NCI-H82 treated with DMSO at 0.1 percent for 48 hours (cell line): ENCODE measurements around the gene NAA50.

Experiments
- DNase-seq: peaks from one replicate; lab custom pipeline; 2025; ENCODE audit not compliant: unreplicated experiment; lab: John Stamatoyannopoulos, UW

The NAA50 gene

GRCh38 chr3:113745756-113746547 lies at the start of gene NAA50:
Gene NAA50, minus strand, starts transcription at chr3:113746249. Its CDS starts 300 bp downstream, at chr3:113745949.
- peak; percentile 84 for DNase-seq

GRCh38 chr3:113795693-113796092 lies 49.6 kb upstream of the NAA50 start:
- DNase-seq, result no peak

GRCh38 chr3:113794526-113794925 lies 48.5 kb upstream of the NAA50 start:
- DNase-seq, result no peak

GRCh38 chr3:113791381-113791780 lies 45.3 kb upstream of the NAA50 start:
- no peak for DNase-seq

GRCh38 chr3:113783980-113784379 lies 37.9 kb upstream of the NAA50 start:
- DNase-seq, result no peak

- no peak for DNase-seq
These were observed 37.4 kb upstream of the NAA50 start for GRCh38 chr3:113783463-113783862.

- no peak for DNase-seq
These were observed 30.5 kb upstream of the NAA50 start for GRCh38 chr3:113776564-113776963.

- no peak for DNase-seq
These were observed 29.5 kb upstream of the NAA50 start for GRCh38 chr3:113775516-113775915.

- no peak for DNase-seq
These were observed 27.3 kb upstream of the NAA50 start for GRCh38 chr3:113773381-113773780.

GRCh38 chr3:113771993-113772392 lies 25.9 kb upstream of the NAA50 start:
- no peak for DNase-seq

- DNase-seq, result no peak
These were observed 23.5 kb upstream of the NAA50 start for GRCh38 chr3:113769551-113769950.

- no peak for DNase-seq
These were observed 18.6 kb upstream of the NAA50 start for GRCh38 chr3:113764698-113765097.

- no peak for DNase-seq
These were observed 12.5 kb upstream of the NAA50 start for GRCh38 chr3:113758389-113759024.

- DNase-seq, result no peak
These were observed 8.6 kb upstream of the NAA50 start for GRCh38 chr3:113754494-113755159.

GRCh38 chr3:113753376-113753985 lies 7.4 kb upstream of the NAA50 start:
- no peak for DNase-seq

- no peak for DNase-seq
These were observed 5.1 kb upstream of the NAA50 start for GRCh38 chr3:113751141-113751540.

- no peak for DNase-seq
These were observed 1.4 kb upstream of the NAA50 start for GRCh38 chr3:113747283-113748046.

GRCh38 chr3:113746548-113747282 lies 666 bp upstream of the NAA50 start, which contains the start of gene ATP6V1A:
Gene ATP6V1A, plus strand, starts transcription at chr3:113747035. Its CDS starts 31,719 bp downstream, at chr3:113778754.
- DNase-seq, result peak; percentile 90

- peak; percentile 89 for DNase-seq
These were observed 901 bp downstream of the NAA50 start for GRCh38 chr3:113744941-113745755.
